Ascending aorta (tissue), 2 donors: ENCODE data around the gene STX1A. TPM values are rescaled to one million over a fixed set of nuclear protein-coding genes. Genes with fewer than 3 reads are reported as not detected.

Source experiments
- DNase-seq, 2 donors: peaks; one replicate each; pipeline ENCODE4 v3.0.0-alpha.2; 2019; ENCODE audit warnings: low spot score in 2 of 2
- H3K27ac ChIP-seq, 2 donors: fragments of 200-600 bp; sonication (generic); one replicate each; pipeline ENCODE4 v1.5.1; 2016 to 2017; ENCODE audit warnings: mild to moderate bottlenecking in 1 of 2
- H3K27me3 ChIP-seq: fragments of 200-600 bp; sonication (generic); one replicate; pipeline ENCODE4 v1.5.1; 2017
- H3K36me3 ChIP-seq, 2 donors: fragments of 200-600 bp; sonication (generic); one replicate each; pipeline ENCODE4 v1.5.1; 2016
- H3K4me1 ChIP-seq, 2 donors: fragments of 200-600 bp; sonication (generic); one replicate each; pipeline ENCODE4 v1.5.1; 2016 to 2017; ENCODE audit warnings: mild to moderate bottlenecking in 1 of 2
- H3K4me3 ChIP-seq, 2 donors: fragments of 200-600 bp; sonication (generic); one replicate each; pipeline ENCODE4 v1.5.1; 2016 to 2017; ENCODE audit warnings: mild to moderate bottlenecking in 1 of 2
- H3K9me3 ChIP-seq, 2 donors: fragments of 200-600 bp; sonication (generic); one replicate each; pipeline ENCODE4 v1.5.1; 2016
- intact Hi-C: fragments of 100-400 bp; cut with DNase I; formaldehyde crosslinking; loops from one replicate; pipeline ENCODE4 v1.15.1; 2023
- total RNA-seq: library from RNA; depleted of rRNA; stranded (reverse); fragments of >200 nt; gene quantifications from one replicate; pipeline ENCODE4 v1.1.0, GENCODE V29; 2016
- TF ChIP-seq, protein P1 (sequence below), 3 experiments: fragments of 200-600 bp in 2 of 3; fragments of 450-650 bp in 1 of 3; sonication (generic) in 2 of 3; IDR thresholded peaks; one replicate each; pipeline ENCODE4 v1.5.1; 2016 to 2019; ENCODE audit warnings: antibody characterized with exemption in 3 of 3, mild to moderate bottlenecking in 1 of 3, moderate library complexity in 1 of 3

The STX1A gene
- total RNA-seq, 1 donor from 2014 or later = 13.1 TPM

DNA sequence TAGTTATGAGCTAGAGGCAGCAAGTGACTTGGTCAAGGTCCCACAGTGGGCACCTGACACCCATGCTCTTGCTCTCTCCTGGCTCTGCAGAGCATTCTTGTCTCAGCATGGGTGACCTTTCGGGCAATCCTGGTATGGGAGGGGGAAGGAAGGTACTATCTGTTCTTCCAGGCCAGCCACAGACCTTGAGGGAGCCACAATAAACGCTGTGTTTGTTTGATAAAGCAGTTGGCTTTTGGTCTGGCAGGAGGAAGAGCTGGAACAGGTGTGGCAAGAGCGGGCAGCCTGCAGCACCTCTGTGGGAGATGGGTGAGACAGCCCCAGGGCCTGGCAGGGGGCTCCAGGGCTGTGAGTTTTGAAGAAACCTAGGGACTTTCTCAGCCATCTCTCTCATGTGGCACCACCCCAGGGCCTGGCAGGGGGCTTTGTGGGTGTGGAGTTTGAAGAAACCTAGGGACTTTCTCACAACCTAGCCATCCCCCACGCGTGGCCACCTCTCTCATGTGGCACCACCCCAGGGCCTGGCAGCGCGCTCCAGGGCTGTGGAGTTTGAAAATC, 39.2 kb upstream of the STX1A start:
- no peak overlapping the region for H3K4me3 ChIP-seq
- H3K36me3 ChIP-seq = no peaks in the 10 kb centered on the region
- H3K27ac ChIP-seq = no peak overlapping the region
- intact Hi-C loops = no loop called here
- no peak for DNase-seq
- H3K27me3 ChIP-seq = no peaks in the 10 kb centered on the region
- TF ChIP-seq, protein P1, sequence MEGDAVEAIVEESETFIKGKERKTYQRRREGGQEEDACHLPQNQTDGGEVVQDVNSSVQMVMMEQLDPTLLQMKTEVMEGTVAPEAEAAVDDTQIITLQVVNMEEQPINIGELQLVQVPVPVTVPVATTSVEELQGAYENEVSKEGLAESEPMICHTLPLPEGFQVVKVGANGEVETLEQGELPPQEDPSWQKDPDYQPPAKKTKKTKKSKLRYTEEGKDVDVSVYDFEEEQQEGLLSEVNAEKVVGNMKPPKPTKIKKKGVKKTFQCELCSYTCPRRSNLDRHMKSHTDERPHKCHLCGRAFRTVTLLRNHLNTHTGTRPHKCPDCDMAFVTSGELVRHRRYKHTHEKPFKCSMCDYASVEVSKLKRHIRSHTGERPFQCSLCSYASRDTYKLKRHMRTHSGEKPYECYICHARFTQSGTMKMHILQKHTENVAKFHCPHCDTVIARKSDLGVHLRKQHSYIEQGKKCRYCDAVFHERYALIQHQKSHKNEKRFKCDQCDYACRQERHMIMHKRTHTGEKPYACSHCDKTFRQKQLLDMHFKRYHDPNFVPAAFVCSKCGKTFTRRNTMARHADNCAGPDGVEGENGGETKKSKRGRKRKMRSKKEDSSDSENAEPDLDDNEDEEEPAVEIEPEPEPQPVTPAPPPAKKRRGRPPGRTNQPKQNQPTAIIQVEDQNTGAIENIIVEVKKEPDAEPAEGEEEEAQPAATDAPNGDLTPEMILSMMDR (IDR thresholded peaks at IDR 0.05) = no peak
- H3K4me1 ChIP-seq = no peaks in the 10 kb centered on the region
- no peaks in the 10 kb centered on the region for H3K9me3 ChIP-seq

DNA sequence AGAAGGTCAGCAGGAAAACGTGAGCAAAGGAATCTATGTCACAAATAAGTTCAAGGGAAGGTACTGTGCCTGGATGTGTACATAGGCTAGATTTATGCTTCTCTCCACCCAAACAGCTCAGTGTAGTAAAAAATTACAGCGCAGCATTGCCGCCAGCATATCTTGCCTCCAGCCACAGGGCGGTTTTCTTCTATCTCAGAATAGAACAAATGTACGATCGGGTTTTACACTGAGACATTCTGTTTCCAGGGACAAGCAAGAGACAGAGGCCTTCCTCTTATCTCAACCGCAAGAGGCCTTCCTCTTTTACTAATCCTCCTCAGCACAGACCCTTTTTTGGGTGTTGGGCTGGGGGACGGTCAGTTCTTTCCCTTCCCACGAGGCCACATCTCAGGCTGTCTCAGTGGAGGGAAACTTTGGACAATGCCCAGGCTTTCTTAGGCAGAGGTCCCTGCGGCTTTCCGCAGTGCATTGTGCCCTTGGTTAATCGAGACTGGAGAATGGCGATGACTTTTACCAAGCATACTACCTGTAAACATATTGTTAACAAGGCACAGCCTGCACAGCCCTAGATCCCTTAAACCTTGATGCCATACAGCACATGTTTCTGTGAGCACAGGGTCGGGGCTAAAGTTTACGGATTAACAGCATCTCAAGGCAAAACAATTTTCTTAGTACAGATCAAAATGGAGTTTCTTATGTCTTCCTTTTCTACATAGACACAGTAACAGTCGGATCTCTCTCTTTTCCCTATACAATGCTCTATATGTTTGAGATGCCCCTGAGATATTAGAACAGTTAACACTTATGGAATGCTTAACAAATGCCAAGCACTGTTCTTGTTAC, 30.7 kb upstream of the STX1A start:
- Histone ChIP-seq H3K27ac (no peak overlapping the region), H3K9me3 (no peaks in the 10 kb centered on the region), H3K4me3 (no peak overlapping the region), H3K36me3 (no peaks in the 10 kb centered on the region), H3K4me1 (no peaks in the 10 kb centered on the region), H3K27me3 (no peaks in the 10 kb centered on the region)
- no peak for DNase-seq
- TF ChIP-seq, protein P1 (IDR thresholded peaks at IDR 0.05) = no peak
- intact Hi-C loops = no loop called here

GRCh38 chr7:73746378-73746777, 26.9 kb upstream of the STX1A start:
- Histone ChIP-seq H3K27me3 (no peaks in the 10 kb centered on the region), H3K9me3 (no peaks in the 10 kb centered on the region), H3K4me1 (no peaks in the 10 kb centered on the region), H3K27ac (peak overlapping the region in 1 of 2 donors; percentile 40), H3K4me3 (no peak overlapping the region), H3K36me3 (no peaks in the 10 kb centered on the region)
- TF ChIP-seq, protein P1 (IDR thresholded peaks at IDR 0.05) = no peak
- no peak for DNase-seq
- intact Hi-C loops = no loop called here

DNA sequence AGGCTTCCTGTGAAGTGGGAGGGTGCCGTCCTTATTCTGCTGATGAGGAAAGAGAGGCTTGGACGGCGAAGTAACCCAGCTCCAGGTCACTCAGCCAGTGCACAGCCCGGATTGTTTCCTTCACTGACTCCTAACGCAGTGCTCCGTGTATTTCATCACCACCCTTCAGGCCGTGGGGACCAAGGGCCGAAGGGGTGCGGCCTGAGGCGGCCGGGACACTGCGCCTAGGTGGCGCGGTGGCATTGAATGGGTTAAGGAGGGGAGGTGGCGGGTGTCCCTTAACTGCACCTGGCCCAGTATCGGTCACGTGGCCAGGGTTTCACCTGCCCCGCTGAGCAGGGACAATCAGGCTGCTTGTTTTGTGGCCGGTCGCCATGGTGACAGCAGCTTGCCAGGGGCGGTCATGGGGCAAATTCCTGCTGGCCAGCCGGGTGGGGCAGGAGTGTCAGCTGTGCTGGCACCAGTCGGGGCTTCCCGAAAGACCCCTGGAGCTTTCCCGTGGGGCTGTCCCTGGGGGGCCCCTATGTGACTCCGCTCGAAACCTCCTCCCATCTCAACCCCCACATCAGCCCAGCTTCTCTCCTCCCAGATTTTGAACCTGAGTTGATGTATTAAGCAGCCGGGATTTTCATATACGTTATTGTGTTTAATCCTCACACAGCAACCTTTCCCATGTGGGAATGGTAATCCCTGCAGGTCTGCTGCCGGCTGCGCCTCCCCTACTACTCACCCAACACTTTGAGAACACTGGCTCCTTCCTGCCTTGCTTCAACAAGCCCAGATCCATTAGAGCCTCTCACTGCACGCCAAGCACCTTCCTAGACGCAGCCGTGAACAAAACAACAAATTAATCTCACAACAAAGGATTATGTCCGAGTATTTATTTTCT, 23.5 kb upstream of the STX1A start:
- intact Hi-C loops = no loop called here
- Histone ChIP-seq H3K4me1 (peaks cover 3 to 7% of the 10 kb centered on the region in 2 donors), H3K9me3 (no peaks in the 10 kb centered on the region), H3K27ac (no peak overlapping the region), H3K4me3 (no peak overlapping the region), H3K36me3 (no peaks in the 10 kb centered on the region), H3K27me3 (no peaks in the 10 kb centered on the region)
- DNase-seq = peak in 1 of 2 donors; percentile 72
- TF ChIP-seq, protein P1 (IDR thresholded peaks at IDR 0.05) = no peak

GRCh38 chr7:73742338-73742752, 22.9 kb upstream of the STX1A start:
- TF ChIP-seq, protein P1 (IDR thresholded peaks at IDR 0.05) = no peak
- H3K36me3 ChIP-seq = no peaks in the 10 kb centered on the region
- no peak overlapping the region for H3K27ac ChIP-seq
- peaks cover 9 to 13% of the 10 kb centered on the region in 2 donors for H3K4me1 ChIP-seq
- no peak for DNase-seq
- intact Hi-C loops = no loop called here
- H3K9me3 ChIP-seq = no peaks in the 10 kb centered on the region
- H3K4me3 ChIP-seq = no peak overlapping the region
- no peaks in the 10 kb centered on the region for H3K27me3 ChIP-seq
